K562 (cell line): ENCODE measurements around the gene PPP1R14B. TPM values are rescaled to one million over a fixed set of nuclear protein-coding genes. Genes with fewer than 3 reads are reported as not detected.

Source experiments
- ATF4 ChIP-seq: fragments of 450-650 bp; formaldehyde crosslinking; IDR thresholded peaks from 2 replicates; pipeline ENCODE4 v1.4.0; 2022; ENCODE audit warnings: mild to moderate bottlenecking, moderate library complexity
- CBFA2T2 ChIP-seq: fragments of 450-650 bp; conservative IDR thresholded peaks from 2 replicates; pipeline ENCODE4 v1.6.1; 2017; ENCODE audit warnings: mild to moderate bottlenecking
- FOS ChIP-seq: IDR thresholded peaks from 3 replicates; pipeline ENCODE4 v1.6.1; 2011; ENCODE audit not compliant: insufficient read length; ENCODE audit errors: extremely low read depth
- GABPA ChIP-seq: fragments of 200-800 bp; sonication (Bioruptor generic); conservative IDR thresholded peaks from 2 replicates; pipeline ENCODE4 v1.6.1; 2016; ENCODE audit warnings: low read depth, missing genetic modification characterization, missing compliant biosample characterization
- MLLT1 ChIP-seq, 2 experiments: fragments of 450-650 bp; IDR thresholded peaks; 2 replicates each; pipeline ENCODE4 v1.6.1; 2016
- RBFOX2 ChIP-seq: fragments of 200-400 bp; formaldehyde crosslinking; IDR thresholded peaks from 2 replicates; pipeline ENCODE4 v1.6.1; 2017; ENCODE audit warnings: low read depth, mild to moderate bottlenecking, low read length, moderate library complexity
- THRB ChIP-seq: fragments of 450-650 bp; formaldehyde crosslinking; conservative IDR thresholded peaks from 2 replicates; pipeline ENCODE4 v1.4.0; 2022; ENCODE audit warnings: mild to moderate bottlenecking, missing genetic modification characterization
- TRIM25 ChIP-seq: fragments of 450-650 bp; IDR thresholded peaks from 2 replicates; pipeline ENCODE4 v1.7.0; 2016; ENCODE audit warnings: borderline replicate concordance
- ZBTB43 ChIP-seq: sonication (generic); formaldehyde crosslinking; IDR thresholded peaks from 2 replicates; pipeline ENCODE4 v1.8.0; 2023; ENCODE audit warnings: mild to moderate bottlenecking, missing genetic modification reagents
- ZFP91 ChIP-seq: sonication (generic); formaldehyde crosslinking; IDR thresholded peaks from 2 replicates; pipeline ENCODE4 v1.8.0; 2022; ENCODE audit warnings: mild to moderate bottlenecking, missing genetic modification reagents
- ZNF263 ChIP-seq: sonication (generic); formaldehyde crosslinking; IDR thresholded peaks from 2 replicates; pipeline ENCODE4 v1.8.0; 2022; ENCODE audit warnings: mild to moderate bottlenecking, missing genetic modification reagents, borderline replicate concordance
- ZNF395 ChIP-seq: fragments of 200-800 bp; sonication (Bioruptor generic); IDR thresholded peaks from 2 replicates; pipeline ENCODE4 v1.6.1; 2017; ENCODE audit warnings: missing genetic modification characterization, missing compliant biosample characterization
- ZNF584 ChIP-seq: fragments of 200-800 bp; sonication (Bioruptor generic); IDR thresholded peaks from 2 replicates; pipeline ENCODE4 v1.6.1; 2016; ENCODE audit warnings: low read depth, mild to moderate bottlenecking, missing genetic modification characterization, missing compliant biosample characterization
- ZNF699 ChIP-seq: fragments of 250-450 bp; sonication (Bioruptor Pico); IDR thresholded peaks from 2 replicates; pipeline ENCODE4 v1.8.0; 2021; ENCODE audit warnings: mild to moderate bottlenecking, moderate library complexity; ENCODE audit not compliant: insufficient replicate concordance
- polyA plus RNA-seq, 8 experiments: library from polyadenylated mRNA; depleted of rRNA in 4 of 8; stranded (reverse) in 5 of 8; unstranded in 3 of 8; fragments of >200 nt; fragmentation: Nextera tagmentation in 2 of 8; fragmentation: Illumina TruSeq in 1 of 8; extraction: Ambion mirVana in 2 of 8; extraction: Trizol in 1 of 8; gene quantifications; 2 replicates each; pipeline versions ENCODE4 v1.2.1 to v1.2.3, GENCODE V29; 2011 to 2014; ENCODE audit warnings: inconsistent platforms in 1 of 8, missing spikeins in 1 of 8
- total RNA-seq, 7 experiments: library from RNA; depleted of rRNA in 6 of 7; stranded (reverse); fragments of >200 nt in 6 of 7; fragmentation: Illumina TruSeq in 2 of 7; extraction: Trizol in 2 of 7; gene quantifications; 2 replicates each; pipeline versions ENCODE4 v1.2.1 to v1.2.3, GENCODE V29; 2011 to 2021; ENCODE audit warnings: low replicate concordance in 1 of 7

Gene PPP1R14B
- total and polyA plus RNA-seq, 9 of the 15 experiments (the other 6 are each of a cell fraction or from before 2014, with no cell fraction given): 7.7 to 566 (median 212) TPM

GRCh38 chr11:64240435-64241240 lies 6.1 kb downstream of the PPP1R14B start, which contains the start of gene FKBP2 (continued):
- peak; percentile 70; the same call in 1 of the 2 replicates for TF ChIP-seq ZNF395 (CRISPR knock-in tag)
- peak; percentile 98 for TF ChIP-seq RBFOX2
- peak; percentile 99 for TF ChIP-seq GABPA (tag)
- TF ChIP-seq ZNF699 (CRISPR knock-in tag): no peak
- peak; percentile 49; the same call in 1 of the 2 replicates for TF ChIP-seq ZBTB43 (CRISPR knock-in tag)
- TF ChIP-seq MLLT1 (IDR thresholded peaks at IDR 0.05): peak; percentile 27 to 45; a peak in 2 of 4 replicates
- TF ChIP-seq THRB (CRISPR knock-in tag): no peak
- TF ChIP-seq CBFA2T2: no peak
- TF ChIP-seq ZNF263: no peak; the same call in 1 of the 2 replicates
- TF ChIP-seq ZFP91: no peak
- TF ChIP-seq ATF4: 0 out of 2 replicates have a peak, but pooled peaks have one; percentile 5
- TF ChIP-seq ZNF584 (CRISPR knock-in tag): 0 out of 2 replicates have a peak, but pooled peaks have one; percentile 51
- TF ChIP-seq TRIM25: no peak
- TF ChIP-seq FOS: no peak
